GM18868 (cell line): ENCODE results near the gene SIPA1.

Experiments used
- ATAC-seq: cut with Tn5 transposase; IDR thresholded peaks from one replicate; pipeline ENCODE4 v1.9.1; 2021; ENCODE audit warnings: mild to moderate bottlenecking, moderate library complexity; ENCODE audit not compliant: unreplicated experiment

The SIPA1 gene, protein sequence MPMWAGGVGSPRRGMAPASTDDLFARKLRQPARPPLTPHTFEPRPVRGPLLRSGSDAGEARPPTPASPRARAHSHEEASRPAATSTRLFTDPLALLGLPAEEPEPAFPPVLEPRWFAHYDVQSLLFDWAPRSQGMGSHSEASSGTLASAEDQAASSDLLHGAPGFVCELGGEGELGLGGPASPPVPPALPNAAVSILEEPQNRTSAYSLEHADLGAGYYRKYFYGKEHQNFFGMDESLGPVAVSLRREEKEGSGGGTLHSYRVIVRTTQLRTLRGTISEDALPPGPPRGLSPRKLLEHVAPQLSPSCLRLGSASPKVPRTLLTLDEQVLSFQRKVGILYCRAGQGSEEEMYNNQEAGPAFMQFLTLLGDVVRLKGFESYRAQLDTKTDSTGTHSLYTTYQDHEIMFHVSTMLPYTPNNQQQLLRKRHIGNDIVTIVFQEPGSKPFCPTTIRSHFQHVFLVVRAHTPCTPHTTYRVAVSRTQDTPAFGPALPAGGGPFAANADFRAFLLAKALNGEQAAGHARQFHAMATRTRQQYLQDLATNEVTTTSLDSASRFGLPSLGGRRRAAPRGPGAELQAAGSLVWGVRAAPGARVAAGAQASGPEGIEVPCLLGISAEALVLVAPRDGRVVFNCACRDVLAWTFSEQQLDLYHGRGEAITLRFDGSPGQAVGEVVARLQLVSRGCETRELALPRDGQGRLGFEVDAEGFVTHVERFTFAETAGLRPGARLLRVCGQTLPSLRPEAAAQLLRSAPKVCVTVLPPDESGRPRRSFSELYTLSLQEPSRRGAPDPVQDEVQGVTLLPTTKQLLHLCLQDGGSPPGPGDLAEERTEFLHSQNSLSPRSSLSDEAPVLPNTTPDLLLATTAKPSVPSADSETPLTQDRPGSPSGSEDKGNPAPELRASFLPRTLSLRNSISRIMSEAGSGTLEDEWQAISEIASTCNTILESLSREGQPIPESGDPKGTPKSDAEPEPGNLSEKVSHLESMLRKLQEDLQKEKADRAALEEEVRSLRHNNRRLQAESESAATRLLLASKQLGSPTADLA

DNA sequence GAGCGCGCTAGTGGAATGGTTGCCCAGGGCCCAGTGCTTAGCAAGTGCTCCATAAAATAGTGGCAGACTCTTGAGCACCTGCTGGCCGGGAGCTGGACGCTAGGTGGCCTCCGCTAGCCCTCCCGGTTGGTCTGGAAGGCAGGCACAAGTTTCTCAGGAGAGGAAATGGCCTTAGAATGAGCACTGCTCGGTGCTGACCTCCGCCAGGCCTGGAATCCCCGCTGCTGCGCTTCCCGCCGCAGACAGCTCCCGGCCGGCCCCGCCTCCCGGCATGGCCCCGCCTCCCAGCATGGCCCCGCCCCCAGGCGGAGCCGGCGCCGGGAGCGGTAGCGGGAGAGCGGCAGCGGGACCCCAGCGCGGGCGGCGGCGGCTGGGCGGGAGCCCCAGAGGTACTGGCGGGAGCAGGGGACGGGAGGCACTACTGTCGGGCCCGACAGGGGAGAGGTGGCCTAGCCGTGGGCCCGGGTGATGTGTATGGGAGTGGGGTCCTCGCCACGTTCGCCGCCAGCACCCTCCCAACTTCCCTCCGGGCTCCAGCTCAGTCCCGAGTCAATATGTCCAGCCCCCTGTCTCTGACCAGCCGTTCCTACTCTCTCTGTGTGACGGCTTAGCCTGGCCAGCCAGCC is at the start of gene SIPA1:
SIPA1 (plus strand) TSS at position 308 of the 626 bp plus-strand sequence. CDS start 2,821 bp downstream, outside the sequence.
- peak; percentile 57 for ATAC-seq

DNA sequence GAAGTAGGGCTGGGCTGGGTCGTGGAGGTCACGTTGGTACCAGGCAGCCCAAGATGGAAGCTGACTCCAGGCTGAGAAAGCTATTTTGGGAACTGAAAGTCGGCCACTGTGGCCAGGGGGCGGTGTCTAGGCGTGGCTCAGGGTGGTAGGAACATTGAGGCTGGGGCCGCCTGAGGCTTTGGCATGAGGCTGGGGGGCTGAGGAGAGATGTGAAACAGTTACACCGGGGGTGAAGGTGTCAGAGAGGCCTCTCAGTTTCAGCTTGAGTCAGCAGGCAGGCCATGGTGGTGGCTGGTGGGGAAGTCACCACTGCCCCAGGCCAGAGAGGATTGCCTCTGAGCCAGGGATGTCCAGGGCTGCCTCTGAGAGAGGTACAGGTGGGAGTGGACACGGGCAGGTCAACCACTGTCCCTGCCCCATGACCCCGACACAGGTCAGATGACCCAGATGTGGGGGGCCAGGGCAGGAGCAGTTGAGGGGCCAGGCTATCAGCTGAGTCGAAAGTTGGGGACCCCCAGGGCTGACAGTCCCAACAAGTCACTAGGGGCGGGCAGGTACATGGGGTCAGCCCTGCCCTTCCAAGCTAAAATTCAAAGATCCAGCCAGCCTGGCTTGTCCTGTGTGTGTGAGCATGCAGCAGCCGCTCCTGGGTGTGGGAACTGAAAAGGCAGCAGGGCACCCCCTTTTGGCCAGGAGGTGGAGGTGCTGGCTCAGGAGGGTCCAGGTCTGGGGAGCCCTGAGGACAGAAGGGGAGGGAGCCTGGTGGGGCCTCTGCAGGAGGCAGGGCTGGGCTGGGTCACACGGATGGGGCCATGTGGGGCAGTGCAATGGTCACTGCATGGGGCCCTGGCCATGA is 49.5 kb upstream of the SIPA1 start:
- peak; percentile 73 for ATAC-seq

DNA sequence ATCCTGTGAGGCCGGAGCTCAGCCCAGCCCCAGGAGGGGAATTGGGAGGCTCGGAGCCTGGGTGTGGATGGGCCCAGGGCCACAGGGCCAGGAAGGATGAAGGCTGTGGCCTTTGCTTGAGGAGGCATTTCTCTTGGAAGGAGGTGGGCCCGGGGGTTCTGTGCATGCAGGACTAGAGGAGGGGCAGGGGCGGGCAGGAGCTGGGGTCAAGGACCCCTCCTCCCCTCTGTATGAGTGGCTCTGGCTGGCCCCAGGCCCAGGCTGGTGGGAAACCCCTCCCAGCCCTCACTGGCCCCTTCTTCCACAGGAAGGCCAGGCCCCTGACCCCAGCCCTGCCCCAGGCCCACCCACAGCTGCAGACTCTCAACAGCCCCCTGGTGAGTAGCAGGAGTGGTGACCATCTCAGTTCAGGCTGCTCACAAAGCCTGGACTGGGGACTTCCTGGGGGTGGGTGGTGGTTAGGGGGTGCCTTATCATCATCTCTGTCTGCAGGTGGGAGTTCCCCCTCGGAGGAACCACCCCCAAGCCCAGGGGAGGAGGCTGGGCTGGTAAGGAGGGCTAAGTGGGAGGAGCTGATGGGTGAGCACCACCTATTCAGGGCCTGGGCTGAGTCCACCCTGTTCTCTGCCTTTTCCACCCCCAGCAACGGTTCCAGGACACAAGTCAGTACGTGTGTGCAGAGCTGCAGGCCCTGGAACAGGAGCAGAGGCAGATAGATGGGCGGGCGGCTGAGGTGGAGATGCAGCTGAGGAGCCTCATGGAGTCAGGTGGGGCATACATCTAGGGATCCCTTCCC is 48.3 kb upstream of the SIPA1 start:
- peak; percentile 44 for ATAC-seq

DNA sequence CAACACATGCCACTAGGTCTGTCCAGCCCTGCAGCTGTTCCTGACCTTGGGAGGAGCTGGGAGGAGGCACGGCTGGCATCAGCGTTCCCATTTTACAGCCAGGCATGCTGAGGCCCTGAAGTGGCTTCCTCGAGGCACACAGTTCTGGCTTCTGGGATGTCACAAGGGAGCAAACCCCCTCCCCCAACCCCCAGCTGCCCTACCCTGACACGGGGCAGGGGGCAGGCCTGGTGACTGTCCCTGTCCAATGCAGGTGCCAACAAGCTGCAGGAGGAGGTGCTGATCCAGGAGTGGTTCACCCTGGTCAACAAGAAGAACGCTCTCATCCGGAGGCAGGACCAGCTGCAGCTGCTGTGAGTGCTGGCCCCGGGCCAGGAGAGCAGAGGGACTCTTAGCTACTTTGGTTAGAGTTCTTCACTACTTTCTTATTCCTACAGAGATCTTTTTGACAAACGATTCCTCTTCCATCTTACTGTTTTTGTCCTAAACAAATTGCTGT is 47.6 kb upstream of the SIPA1 start:
- no peak for ATAC-seq

DNA sequence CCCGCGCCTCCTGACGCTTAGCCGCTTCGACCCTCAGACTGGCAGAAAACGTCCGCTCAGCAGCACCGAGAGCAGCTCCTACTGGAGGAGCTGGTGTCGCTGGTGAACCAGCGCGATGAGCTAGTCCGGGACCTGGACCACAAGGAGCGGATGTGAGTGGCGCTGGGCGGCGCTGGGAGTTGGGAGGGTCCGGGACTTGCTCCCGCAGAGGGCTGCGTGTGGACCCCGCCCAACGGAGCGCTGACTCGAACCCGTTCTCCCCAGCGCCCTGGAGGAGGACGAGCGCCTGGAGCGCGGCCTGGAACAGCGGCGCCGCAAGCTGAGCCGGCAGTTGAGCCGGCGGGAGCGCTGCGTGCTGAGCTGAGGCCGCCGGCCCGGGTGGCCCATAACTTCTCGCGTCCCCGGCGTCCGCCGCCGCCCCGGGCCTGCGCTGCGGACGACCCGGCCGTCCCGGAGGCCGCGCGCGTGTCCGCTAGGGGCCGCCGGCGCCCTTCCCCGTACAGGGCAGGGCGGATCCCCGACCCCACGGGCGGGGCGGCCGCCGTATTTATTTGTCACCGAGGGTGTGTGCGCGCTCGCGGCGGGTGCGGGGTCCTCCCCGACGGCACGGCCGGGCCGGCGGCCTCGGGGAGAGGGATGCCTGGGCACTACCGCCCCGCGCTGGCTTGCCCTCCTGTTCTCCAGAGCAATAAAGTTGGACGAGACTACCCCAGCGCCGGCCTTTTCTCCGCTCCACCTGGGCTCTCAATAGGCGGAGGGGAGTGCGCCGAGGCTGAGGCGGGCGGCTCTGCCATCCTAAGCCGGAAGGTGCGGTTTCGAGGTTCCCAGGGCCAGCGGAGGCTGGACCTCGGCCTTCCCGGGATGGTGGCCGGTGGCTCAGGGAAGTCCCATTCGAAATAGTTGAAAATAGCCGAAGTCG is 45.7 kb upstream of the SIPA1 start:
- ATAC-seq: no peak

DNA sequence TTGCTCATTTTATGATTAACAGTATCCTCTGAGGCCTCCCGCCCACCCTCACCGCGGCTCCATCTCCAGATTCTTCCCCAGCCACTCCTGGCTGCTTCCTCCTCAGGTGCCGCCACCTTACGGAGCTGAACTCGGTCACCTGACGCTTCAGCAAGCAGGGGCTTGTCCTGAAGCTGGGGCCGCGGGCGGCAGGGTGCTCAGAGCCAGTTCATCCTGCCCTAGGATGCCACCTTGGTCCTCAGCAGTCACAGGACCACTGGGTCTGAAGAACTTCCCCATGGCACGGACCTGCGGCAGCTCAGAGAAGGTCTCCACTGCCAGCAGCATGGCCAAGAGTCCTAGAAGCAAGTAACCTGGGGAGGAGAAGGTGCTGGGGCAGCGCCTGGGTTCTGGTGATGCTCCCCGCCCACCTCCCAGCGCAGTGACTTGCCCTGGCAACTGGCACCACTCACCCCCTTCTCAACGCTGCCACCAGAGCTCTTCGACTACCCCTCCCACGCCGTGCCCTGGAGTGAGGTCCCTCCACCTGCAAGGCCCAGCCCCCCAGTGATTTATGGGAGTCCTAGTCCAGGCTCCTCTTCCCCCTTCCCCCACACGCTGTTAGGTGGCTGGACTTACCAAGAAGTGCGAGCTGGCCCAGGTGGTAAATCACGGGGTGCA is 44.9 kb upstream of the SIPA1 start:
- no peak for ATAC-seq

DNA sequence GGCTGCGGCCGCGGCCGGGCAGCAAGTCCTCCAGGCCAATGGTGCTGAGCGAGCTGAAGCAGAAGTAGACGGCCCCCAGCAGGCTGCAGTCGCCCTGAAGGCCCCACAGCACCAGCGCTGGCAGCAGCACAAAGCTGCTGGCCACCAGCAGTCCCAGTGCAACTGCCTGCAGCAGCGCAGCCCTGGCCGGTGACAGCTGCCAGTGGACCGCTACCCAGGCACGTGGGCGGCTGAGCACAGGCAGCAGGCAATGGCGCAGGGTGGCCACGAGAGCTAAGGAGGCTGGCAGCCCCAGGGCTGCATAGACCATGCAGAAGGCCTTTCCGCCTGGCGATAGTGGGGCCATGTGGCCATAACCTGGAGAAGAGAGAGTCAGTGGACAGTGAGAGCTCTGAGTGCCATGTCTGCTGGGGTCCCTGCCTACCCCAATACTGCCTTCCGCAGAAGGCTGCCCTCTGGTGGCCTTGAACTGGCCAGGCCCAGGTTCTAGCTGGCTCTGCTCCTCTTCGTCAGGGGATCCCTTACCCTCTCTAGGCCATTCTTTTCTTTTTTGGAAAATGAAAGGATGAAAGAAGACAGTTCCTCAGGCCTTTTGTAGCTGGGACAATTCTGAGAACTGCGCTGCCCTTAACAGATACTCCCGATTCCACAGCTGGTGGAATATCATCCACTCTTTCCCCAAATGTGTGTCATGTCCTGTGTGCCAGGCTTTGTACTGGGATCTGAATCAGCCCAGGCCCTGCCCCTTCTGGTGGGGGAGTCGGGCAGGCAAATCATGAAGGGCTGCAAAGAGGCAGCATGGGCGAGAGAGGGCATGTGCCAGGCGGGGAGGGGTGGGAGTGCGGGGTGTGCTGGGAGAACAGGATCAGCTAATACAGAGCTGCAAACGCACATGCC is 44.1 kb upstream of the SIPA1 start:
- no peak for ATAC-seq

DNA sequence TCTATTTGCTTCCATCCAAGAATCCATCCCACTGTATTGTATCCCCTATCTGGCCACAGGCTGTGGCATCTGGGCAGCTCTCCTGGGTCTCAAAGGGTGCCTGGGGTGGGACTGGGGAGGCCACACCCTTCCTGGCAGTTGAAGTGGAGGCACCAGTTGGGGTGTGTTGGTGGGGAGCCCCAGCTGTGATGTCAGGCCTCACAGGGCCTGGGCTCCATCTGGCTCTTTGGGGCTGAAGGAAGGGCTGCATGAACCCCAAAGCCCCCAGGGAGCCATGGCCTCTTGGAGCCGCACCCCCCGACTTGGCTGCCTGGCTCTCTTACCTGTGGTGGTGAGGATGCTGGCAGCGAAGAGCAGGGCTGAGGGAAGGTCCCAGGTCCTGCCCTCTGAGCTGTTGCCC is 42.8 kb upstream of the SIPA1 start:
- ATAC-seq: no peak

DNA sequence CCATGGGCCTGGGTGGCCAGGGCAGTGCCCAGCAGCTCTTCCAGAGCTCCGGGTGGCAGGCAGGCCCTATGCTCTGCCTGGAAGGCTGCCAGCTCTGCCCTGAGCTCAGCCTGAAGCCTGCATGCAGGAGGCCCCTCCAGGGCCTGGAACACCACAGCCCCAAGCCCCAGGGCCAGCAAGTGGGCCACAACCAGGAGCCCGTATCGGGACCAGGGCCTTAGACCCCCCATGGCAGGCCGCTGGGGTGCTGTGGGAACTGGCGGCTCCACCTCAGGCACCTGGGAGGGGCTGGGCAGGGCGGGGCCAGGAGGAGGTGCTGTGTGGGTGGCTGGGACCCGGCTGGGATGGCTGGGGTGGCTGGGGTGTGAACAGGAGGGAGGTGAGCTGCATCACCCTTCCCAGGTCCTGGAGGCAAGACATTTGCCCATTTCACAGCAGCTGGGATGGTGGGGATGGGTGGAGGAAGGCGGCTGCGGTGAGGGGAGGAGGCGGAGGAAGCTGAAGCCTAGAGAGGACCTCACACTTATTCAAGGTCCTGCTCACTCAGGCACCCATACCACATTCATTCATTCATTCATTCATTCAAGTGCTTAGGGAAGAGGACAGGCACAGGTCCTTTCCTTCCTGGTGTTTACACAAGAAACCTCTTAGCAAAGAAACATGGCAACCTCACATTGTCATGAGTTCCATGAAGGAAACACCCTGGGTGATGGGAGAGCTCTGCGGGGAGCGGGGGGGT is 42.2 kb upstream of the SIPA1 start, which contains the start of gene KCNK7:
KCNK7 (minus strand) TSS at position 258 of the 739 bp plus-strand sequence; CDS start at position 230, 28 bp downstream.
- ATAC-seq: no peak

DNA sequence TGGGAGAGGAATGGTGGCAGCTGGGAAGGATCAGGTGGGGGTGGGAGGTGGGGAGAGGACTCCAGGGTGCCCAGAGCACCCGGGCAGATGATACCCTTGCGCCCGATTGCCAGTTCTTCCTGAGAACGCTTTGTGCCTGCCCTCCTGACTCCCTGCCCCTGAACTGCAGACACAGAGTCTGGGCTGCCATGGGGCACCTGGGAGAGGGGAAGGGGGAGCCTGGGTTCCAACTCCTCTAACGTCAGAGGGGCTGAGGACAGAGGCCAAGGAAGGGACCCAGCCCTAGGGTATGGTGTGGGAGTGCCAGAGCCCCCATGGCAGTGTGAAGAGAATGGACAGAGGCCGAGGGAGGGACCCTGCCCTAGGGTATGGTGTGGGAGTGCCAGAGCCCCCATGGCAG is 41.4 kb upstream of the SIPA1 start:
- ATAC-seq: no peak

DNA sequence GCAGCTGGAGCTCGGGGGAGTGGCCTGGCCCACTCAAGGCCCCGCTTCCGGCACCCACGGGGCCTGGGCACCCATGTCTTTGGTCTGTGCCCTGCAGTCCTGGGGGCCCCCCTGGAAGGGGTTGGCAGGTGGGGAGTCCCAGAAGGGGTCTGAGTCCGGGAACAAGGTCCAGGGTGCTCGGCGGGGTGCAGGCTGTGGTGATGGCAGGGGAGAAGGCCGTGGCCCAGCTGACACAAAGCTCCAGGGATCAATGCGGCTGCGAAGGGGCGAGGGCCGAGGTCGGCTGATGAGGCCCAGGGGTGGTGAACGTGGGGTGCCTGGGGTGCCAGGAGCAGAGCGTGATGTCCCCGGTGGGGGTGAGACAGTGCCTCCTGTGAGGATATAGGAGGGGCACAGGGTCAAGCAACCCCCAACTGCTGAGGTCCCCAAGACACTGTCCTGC is 39.6 kb upstream of the SIPA1 start:
- ATAC-seq: no peak

DNA sequence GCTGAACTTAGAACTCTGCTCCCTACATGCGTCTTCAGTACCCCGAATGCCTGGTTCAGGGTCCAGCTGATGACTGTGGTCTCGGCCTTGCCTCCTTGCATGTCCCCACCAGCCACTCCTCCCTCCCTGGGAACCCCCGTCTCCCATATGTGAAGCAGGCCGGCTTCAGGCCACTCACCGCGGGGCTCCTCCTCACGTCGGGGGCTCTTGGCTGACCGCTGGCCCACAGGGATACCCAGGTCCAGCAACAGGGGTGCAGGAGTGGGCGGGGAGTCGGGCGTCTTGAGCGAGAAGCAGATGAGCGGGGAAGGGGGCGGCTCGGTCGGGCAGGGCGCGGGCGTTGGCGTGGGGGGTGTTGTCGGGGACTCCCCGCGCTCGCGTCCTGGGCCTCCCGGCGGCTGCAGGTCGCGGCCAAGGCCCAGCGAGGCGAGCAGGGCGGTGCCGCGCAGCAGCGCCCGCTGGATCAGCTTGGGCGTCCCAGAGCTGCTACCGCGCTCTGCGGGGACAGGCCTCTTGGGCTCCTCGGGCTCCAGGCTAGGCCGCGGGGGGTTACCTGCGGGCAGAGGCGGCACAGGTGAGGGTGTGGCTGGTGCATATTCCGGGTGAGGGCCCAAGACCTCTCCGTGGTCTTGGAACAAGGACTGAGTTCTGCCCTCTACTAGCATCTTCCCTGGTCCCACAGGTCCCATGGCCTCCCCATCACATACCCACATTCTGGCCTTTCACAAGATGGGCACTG is 38.5 kb upstream of the SIPA1 start:
- ATAC-seq: no peak

DNA sequence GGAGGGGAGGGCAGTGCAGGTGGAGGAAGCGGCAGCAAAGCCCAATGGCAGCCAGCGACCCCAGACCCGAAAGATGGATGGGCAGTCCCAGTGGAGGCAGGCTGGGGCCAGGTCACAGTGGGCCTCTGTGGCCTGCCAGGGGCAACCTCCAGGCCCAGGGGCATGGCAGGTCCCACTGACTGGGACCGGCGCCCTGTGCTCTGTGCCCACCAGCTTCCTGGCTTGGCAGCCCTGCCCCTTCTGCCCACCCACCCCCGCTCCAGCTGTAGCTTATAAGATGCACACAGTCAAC is 38.0 kb upstream of the SIPA1 start:
- ATAC-seq: no peak

DNA sequence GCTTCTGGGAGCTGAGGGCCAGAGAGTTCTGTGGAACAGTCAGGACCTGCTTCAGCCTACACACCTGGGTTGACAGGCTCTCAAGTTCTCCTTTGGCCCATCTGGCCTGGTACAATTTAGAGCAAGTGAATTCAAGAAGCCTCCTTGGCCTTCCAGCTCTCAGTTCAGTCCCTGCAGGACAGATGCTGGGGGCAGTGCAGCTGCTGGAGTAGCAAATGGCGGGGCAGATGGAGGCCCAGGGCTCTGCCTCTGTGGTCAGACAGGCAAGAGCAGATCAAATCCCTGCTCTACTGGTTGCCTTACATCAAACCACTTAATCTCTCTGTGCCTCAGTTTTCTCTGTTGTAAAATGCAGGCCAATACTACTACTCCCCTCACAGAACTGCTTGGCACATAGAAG is 33.6 kb upstream of the SIPA1 start:
- no peak for ATAC-seq

DNA sequence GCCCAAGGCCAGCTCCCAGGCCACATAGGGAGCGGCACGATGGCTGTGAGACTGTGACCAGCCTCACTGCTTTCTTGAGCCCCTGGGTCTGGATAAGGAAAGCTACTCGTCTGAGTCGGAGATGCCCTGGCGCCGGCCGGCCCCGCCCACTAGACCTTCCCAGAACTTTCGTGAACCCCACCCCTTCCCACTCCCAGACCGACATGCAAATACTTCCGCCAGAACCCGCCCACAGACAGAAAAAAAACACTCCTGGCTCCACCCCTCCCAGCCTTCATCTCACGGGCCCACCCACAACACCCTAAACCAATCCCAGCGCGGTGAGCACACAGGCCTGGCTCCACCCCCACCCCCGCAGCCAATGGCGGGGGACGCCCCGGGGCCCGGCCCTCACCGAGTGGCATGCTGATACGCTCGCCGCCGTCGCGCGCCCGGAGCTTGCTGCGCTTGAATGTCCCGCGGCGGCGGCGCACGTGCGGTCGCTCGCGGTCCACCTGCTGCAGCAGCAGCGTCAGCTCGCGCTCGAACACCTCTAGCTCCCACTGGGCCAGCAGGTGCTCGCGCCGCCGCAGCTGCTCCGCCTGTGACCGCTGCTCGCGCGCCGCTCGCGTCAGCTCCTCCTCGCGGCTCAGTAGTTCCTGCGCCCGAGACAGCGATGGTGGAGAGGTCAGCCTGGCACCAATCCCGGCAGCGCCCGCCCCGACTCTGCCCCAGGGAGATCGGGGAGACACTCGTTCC is 30.9 kb upstream of the SIPA1 start:
- ATAC-seq: no peak
